Neuronal stem cell (in vitro differentiated cells): ENCODE results near the gene SCFD2.

Experiments
- DNase-seq: peaks from one replicate; pipeline ENCODE4 v3.0.0-alpha.2; 2013; ENCODE audit warnings: low spot score
- H2AFZ ChIP-seq: one replicate; pipeline ENCODE4 v1.6.1; 2013; ENCODE audit warnings: mild to moderate bottlenecking, low read length, inconsistent platforms
- H2AK5ac ChIP-seq: 2 replicates; pipeline ENCODE4 v1.6.1; 2013; ENCODE audit warnings: low read depth, mild to moderate bottlenecking, inconsistent platforms, low read length, moderate library complexity, mixed read lengths
- H2BK120ac ChIP-seq: 2 replicates; pipeline ENCODE4 v1.6.1; 2013; ENCODE audit warnings: low read depth, mild to moderate bottlenecking, inconsistent platforms, low read length, moderate library complexity, mixed read lengths
- H2BK12ac ChIP-seq: one replicate; pipeline ENCODE4 v1.6.1; 2013; ENCODE audit warnings: low read length, inconsistent platforms
- H2BK15ac ChIP-seq: 2 replicates; pipeline ENCODE4 v1.6.1; 2013; ENCODE audit warnings: mild to moderate bottlenecking, low read length, inconsistent platforms, mixed read lengths
- H2BK5ac ChIP-seq: one replicate; pipeline ENCODE4 v1.6.1; 2013; ENCODE audit warnings: inconsistent platforms, mild to moderate bottlenecking, low read length, moderate library complexity
- H3K14ac ChIP-seq: one replicate; pipeline ENCODE4 v1.6.1; 2013; ENCODE audit warnings: low read length, inconsistent platforms
- H3K18ac ChIP-seq: 2 replicates; pipeline ENCODE4 v1.6.1; 2013; ENCODE audit warnings: low read length, inconsistent platforms
- H3K23ac ChIP-seq: 2 replicates; pipeline ENCODE4 v1.6.1; 2013; ENCODE audit warnings: low read depth, mild to moderate bottlenecking, mixed read lengths, low read length, inconsistent platforms; ENCODE audit not compliant: poor library complexity
- H3K27ac ChIP-seq: replicated peaks from 3 replicates; pipeline ENCODE4 v1.5.1; 2013; ENCODE audit warnings: low read length, inconsistent platforms
- H3K27me3 ChIP-seq, 3 experiments: 2 replicates each; pipeline ENCODE4 v1.6.1; 2013; ENCODE audit warnings: low read length in 3 of 3, mild to moderate bottlenecking in 2 of 3, inconsistent platforms in 1 of 3, low read depth in 1 of 3, mixed read lengths in 1 of 3, moderate library complexity in 1 of 3; ENCODE audit not compliant: control insufficient read depth in 3 of 3, insufficient read depth in 3 of 3
- H3K36me3 ChIP-seq, 2 donors: replicated peaks in 1 of 2; 2 replicates each; pipeline ENCODE4 v1.6.1; 2013; ENCODE audit warnings: low read length in 2 of 2; ENCODE audit not compliant: control insufficient read depth in 2 of 2, insufficient read depth in 2 of 2
- H3K4ac ChIP-seq: 2 replicates; pipeline ENCODE4 v1.6.1; 2013; ENCODE audit warnings: inconsistent platforms, mild to moderate bottlenecking, low read length, moderate library complexity
- H3K4me1 ChIP-seq, 2 donors: 1 replicate in 1 of 2; 2 replicates in 1 of 2; pipeline ENCODE4 v1.6.1; 2013; ENCODE audit warnings: low read length in 2 of 2, low read depth in 1 of 2; ENCODE audit not compliant: control insufficient read depth in 2 of 2, insufficient read depth in 1 of 2
- H3K4me2 ChIP-seq: one replicate; pipeline ENCODE4 v1.6.1; 2013; ENCODE audit warnings: mild to moderate bottlenecking, low read length, inconsistent platforms; ENCODE audit not compliant: insufficient read depth, poor library complexity, severe bottlenecking
- H3K4me3 ChIP-seq, 2 donors: 2 replicates each; pipeline ENCODE4 v1.5.1; 2013; ENCODE audit warnings: low read length in 2 of 2, mild to moderate bottlenecking in 2 of 2, inconsistent platforms in 1 of 2, moderate library complexity in 1 of 2
- H3K79me1 ChIP-seq: one replicate; pipeline ENCODE4 v1.6.1; 2013; ENCODE audit warnings: low read depth, mild to moderate bottlenecking, inconsistent platforms, low read length, moderate library complexity
- H3K9ac ChIP-seq: one replicate; pipeline ENCODE4 v1.6.1; 2013; ENCODE audit warnings: mild to moderate bottlenecking, low read depth, low read length, inconsistent platforms; ENCODE audit not compliant: poor library complexity
- H3K9me3 ChIP-seq, 2 donors: replicated peaks in 1 of 2; 2 replicates each; pipeline versions ENCODE3 to v1.6.1; 2013; ENCODE audit warnings: low read length in 2 of 2, mild to moderate bottlenecking in 2 of 2, inconsistent platforms in 1 of 2, low read depth in 1 of 2, mixed read lengths in 1 of 2, moderate library complexity in 1 of 2; ENCODE audit not compliant: control insufficient read depth in 2 of 2, insufficient read depth in 1 of 2
- H4K8ac ChIP-seq: one replicate; pipeline ENCODE4 v1.6.1; 2013; ENCODE audit warnings: low read depth, mild to moderate bottlenecking, inconsistent platforms, low read length, moderate library complexity
- H4K91ac ChIP-seq: one replicate; pipeline ENCODE4 v1.6.1; 2013; ENCODE audit warnings: low read length, low read depth, mild to moderate bottlenecking, inconsistent platforms; ENCODE audit not compliant: poor library complexity
- WGBS, 2 donors: extraction: QIAGEN DNeasy Blood & Tissue Kit; methylation state at CpG; one replicate each; pipeline ENCODE4 v1.1.7; 2013; ENCODE audit warnings: missing lambda C conversion rate in 2 of 2, mixed read lengths in 1 of 2; ENCODE audit not compliant: insufficient read length in 2 of 2, insufficient replicate concordance in 1 of 2; ENCODE audit errors: extremely low coverage in 2 of 2; 5-methylcytosine and 5-hydroxymethylcytosine counted together

SCFD2 gene

DNA sequence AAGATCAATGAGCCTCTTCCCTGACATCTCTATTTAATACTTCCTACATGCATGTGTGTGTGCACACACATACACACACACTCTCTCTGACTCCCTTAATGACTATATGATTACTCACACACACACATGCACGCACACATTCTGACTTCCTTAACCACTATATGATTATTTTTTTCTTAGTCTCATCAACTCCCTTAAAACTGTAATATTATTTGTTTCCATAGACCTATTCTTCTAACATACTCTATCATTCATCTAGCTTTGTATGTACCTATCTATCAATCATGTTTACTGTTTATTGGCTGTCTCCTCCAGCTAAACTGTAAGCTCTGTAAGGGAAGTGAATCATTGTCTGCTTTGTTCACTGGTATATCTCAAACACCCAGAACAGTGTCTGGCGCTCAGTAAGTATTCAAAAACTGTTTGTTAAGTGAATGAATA is 267.2 kb downstream of the SCFD2 start:
- no peak overlapping the region for H3K18ac ChIP-seq
- no peak overlapping the region for H2BK12ac ChIP-seq
- H3K9me3 ChIP-seq: no peaks in the 10 kb centered on the region
- no peak for DNase-seq
- H2BK120ac ChIP-seq: no peak overlapping the region
- WGBS, 2 donors: no CpG with 5 or more reads among the region's 2 CpGs
- no peaks in the 10 kb centered on the region for H3K4me1 ChIP-seq
- H3K4me3 ChIP-seq: no peak overlapping the region
- no peaks in the 10 kb centered on the region for H3K27me3 ChIP-seq
- no peak overlapping the region for H3K14ac ChIP-seq
- no peaks in the 10 kb centered on the region for H3K36me3 ChIP-seq
- H2BK5ac ChIP-seq: no peak overlapping the region
- no peak overlapping the region for H2AFZ ChIP-seq
- no peak overlapping the region for H3K4me2 ChIP-seq
- H3K79me1 ChIP-seq: no peaks in the 10 kb centered on the region
- H3K23ac ChIP-seq: no peak overlapping the region
- no peak overlapping the region for H4K91ac ChIP-seq
- no peak overlapping the region for H3K9ac ChIP-seq
- no peak overlapping the region for H3K27ac ChIP-seq
- no peak overlapping the region for H4K8ac ChIP-seq
- H2BK15ac ChIP-seq: no peak overlapping the region
- no peak overlapping the region for H2AK5ac ChIP-seq
- no peak overlapping the region for H3K4ac ChIP-seq

DNA sequence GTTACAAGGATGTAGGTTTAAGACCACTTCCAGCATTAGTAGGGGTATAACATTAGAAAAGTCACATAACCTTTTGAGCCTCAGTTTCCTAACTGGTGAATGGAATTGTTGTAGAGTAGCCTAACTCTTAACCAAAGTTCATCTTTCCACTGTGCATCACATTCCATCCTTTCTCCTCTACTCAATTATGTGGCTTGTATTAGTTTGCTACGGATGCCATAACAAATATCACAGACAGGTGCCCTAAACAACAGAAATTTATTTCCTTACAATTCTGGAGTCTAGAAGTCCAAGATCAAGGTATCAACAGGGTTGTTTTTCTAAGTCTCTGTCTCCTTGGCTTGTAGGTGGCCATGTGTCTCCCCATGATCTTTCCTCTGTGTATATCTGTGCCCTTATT is 271.8 kb downstream of the SCFD2 start:
- Histone ChIP-seq H4K8ac (no peak overlapping the region), H2AK5ac (no peak overlapping the region), H2AFZ (no peak overlapping the region), H4K91ac (no peak overlapping the region), H3K36me3 (no peaks in the 10 kb centered on the region), H2BK5ac (no peak overlapping the region), H3K79me1 (no peaks in the 10 kb centered on the region), H3K27ac (no peak overlapping the region), H3K23ac (no peak overlapping the region), H3K18ac (no peak overlapping the region), H3K4me3 (no peak overlapping the region), H3K9me3 (no peaks in the 10 kb centered on the region), H3K4ac (no peak overlapping the region), H3K4me2 (no peak overlapping the region), H3K4me1 (no peaks in the 10 kb centered on the region), H3K9ac (no peak overlapping the region), H2BK120ac (no peak overlapping the region), H2BK12ac (no peak overlapping the region), H3K27me3 (no peaks in the 10 kb centered on the region), H3K14ac (no peak overlapping the region), H2BK15ac (no peak overlapping the region)
- DNase-seq: no peak
- no CpG with 5 or more reads among the region's 1 CpG for WGBS, 2 donors

DNA sequence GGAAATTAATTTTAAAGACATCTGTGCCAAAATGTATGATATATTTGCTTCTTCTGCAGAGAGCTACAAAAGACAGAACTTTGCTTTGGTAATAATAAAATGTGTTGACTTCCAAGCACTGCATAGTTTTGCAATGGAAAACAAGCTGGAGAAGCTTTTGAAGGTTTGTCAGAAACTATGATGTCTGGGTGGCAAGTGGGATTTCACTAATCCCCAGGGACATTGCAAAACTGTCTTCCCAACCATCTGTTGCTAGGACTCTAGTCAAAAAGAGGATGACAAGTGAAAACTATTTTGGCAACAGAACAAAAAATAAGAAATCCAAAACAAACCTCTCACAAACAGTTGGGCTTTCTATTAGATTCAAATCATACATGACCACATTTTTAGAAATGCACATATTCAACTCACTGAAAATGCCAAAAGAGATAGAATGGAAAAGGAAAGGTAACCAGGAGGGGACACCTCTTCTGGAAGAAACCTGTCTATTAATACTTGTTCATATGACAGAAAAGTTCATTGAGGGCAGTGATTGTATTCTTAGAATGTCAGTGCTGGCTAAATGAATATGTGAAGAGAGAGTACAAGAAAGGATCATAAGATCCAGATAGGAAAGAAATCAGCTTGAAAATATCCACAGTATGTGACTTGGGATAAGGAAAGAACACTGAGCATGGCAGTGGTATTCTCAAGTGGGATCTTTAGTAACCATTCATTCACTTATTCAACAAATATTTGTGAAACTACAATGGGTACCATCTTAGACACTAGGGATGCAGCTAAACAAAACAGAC is 275.7 kb downstream of the SCFD2 start:
- Histone ChIP-seq H2AK5ac (no peak overlapping the region), H2BK5ac (no peak overlapping the region), H3K4ac (no peak overlapping the region), H2BK12ac (no peak overlapping the region), H2BK15ac (no peak overlapping the region), H3K79me1 (no peaks in the 10 kb centered on the region), H3K23ac (no peak overlapping the region), H3K14ac (no peak overlapping the region), H3K4me1 (no peaks in the 10 kb centered on the region), H4K8ac (no peak overlapping the region), H3K9ac (no peak overlapping the region), H2AFZ (no peak overlapping the region), H3K36me3 (no peaks in the 10 kb centered on the region), H3K4me3 (no peak overlapping the region), H2BK120ac (no peak overlapping the region), H3K9me3 (no peaks in the 10 kb centered on the region), H3K27me3 (no peaks in the 10 kb centered on the region), H3K4me2 (no peak overlapping the region), H3K18ac (no peak overlapping the region), H4K91ac (no peak overlapping the region), H3K27ac (no peak overlapping the region)
- DNase-seq: no peak

DNA sequence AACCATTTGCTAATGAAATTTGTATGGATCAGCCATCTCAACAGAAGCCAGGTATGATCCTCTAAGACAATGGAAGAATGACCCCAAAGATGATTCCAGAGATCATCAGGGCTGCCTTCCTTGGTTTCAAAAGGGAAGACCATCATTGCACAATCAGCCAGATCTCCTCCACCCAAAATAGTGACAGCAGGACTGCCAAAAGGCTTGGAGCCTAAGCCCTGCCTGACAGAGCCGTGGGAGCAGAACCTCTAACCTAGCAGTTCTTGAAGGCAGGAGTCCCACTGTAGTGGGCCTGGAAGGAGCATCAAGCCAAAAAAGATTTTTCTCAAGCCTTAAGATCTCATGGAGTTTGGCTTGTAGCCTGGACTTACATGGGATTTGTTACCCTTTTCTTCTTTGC is 277.7 kb downstream of the SCFD2 start:
- no peak overlapping the region for H3K4me2 ChIP-seq
- no peaks in the 10 kb centered on the region for H3K27me3 ChIP-seq
- H3K4me3 ChIP-seq: no peak overlapping the region
- H3K9ac ChIP-seq: no peak overlapping the region
- no peaks in the 10 kb centered on the region for H3K79me1 ChIP-seq
- H3K36me3 ChIP-seq: no peaks in the 10 kb centered on the region
- H3K4ac ChIP-seq: no peak overlapping the region
- WGBS, 2 donors: no CpG with 5 or more reads among the region's 1 CpG
- H3K27ac ChIP-seq: no peak overlapping the region
- no peaks in the 10 kb centered on the region for H3K4me1 ChIP-seq
- no peak overlapping the region for H2BK120ac ChIP-seq
- H2AFZ ChIP-seq: no peak overlapping the region
- H3K9me3 ChIP-seq: peaks cover 0 to 4% of the 10 kb centered on the region in 2 donors
- no peak overlapping the region for H2AK5ac ChIP-seq
- no peak overlapping the region for H3K14ac ChIP-seq
- no peak overlapping the region for H2BK5ac ChIP-seq
- H4K8ac ChIP-seq: no peak overlapping the region
- no peak overlapping the region for H3K23ac ChIP-seq
- no peak overlapping the region for H3K18ac ChIP-seq
- no peak overlapping the region for H2BK12ac ChIP-seq
- H2BK15ac ChIP-seq: no peak overlapping the region
- no peak overlapping the region for H4K91ac ChIP-seq
- no peak for DNase-seq
